HuH-7 (cell line): ENCODE results near the gene NTN1.
"Not testable (repeated sequence)": the region's sequence is repeated elsewhere in the genome, so short reads cannot be mapped to it uniquely, and the experiment has no call there.

Experiments
- DNase-seq: peaks from one replicate; pipeline ENCODE4 v3.0.0; 2011; ENCODE audit warnings: low spot score

NTN1 gene

GRCh38 chr17:9123594-9124553 lies 102.6 kb downstream of the NTN1 start:
- DNase-seq, result no peak

- no peak for DNase-seq
Observed at GRCh38 chr17:9124554-9124935, 103.2 kb downstream of the NTN1 start.

GRCh38 chr17:9125722-9126121 lies 104.4 kb downstream of the NTN1 start:
- no peak for DNase-seq

- no peak for DNase-seq
Observed at GRCh38 chr17:9127340-9127739, 106.0 kb downstream of the NTN1 start.

- no peak for DNase-seq
Observed at GRCh38 chr17:9131371-9131770, 110.1 kb downstream of the NTN1 start.

GRCh38 chr17:9132291-9132690 lies 111.0 kb downstream of the NTN1 start:
- no peak for DNase-seq

- DNase-seq, result no peak
Observed at GRCh38 chr17:9132944-9133610, 111.8 kb downstream of the NTN1 start.

- no peak for DNase-seq
Observed at GRCh38 chr17:9138161-9138717, 116.9 kb downstream of the NTN1 start.

- DNase-seq, result no peak
Observed at GRCh38 chr17:9139695-9140094, 118.4 kb downstream of the NTN1 start.

GRCh38 chr17:9140550-9141424 lies 119.5 kb downstream of the NTN1 start:
- DNase-seq, result peak; percentile 26

- DNase-seq, result no peak
Observed at GRCh38 chr17:9141425-9141753, 120.1 kb downstream of the NTN1 start.

- no peak for DNase-seq
Observed at GRCh38 chr17:9142772-9143494, 121.6 kb downstream of the NTN1 start.

GRCh38 chr17:9144502-9145249 lies 123.4 kb downstream of the NTN1 start:
- no peak for DNase-seq

GRCh38 chr17:9146064-9146463 lies 124.8 kb downstream of the NTN1 start:
- DNase-seq, result no peak

- no peak for DNase-seq
Observed at GRCh38 chr17:9148905-9149525, 127.7 kb downstream of the NTN1 start.

GRCh38 chr17:9150446-9151090 lies 129.3 kb downstream of the NTN1 start:
- DNase-seq, result no peak

- DNase-seq, result peak; percentile 64
Observed at GRCh38 chr17:9151091-9151490, 129.8 kb downstream of the NTN1 start.

GRCh38 chr17:9151740-9152139 lies 130.4 kb downstream of the NTN1 start:
- not testable (repeated sequence) for DNase-seq

GRCh38 chr17:9158544-9159452 lies 137.5 kb downstream of the NTN1 start:
- no peak for DNase-seq
